ENCODE measurements around the gene ATP13A1.

The ATP13A1 gene

GRCh38 chr19:19626516-19627472, 36.7 kb downstream of the ATP13A1 start:
- Histone ChIP-seq H2AFZ (peak overlapping the region; percentile 94), H3K9ac (no peak overlapping the region), H3K4me2 (ENCODE audit: low read length) (peak overlapping the region; percentile 58), H3K4me1 (no peaks in the 10 kb centered on the region), H3K27me3 (ENCODE audit: control insufficient read depth, insufficient read depth, low read length) (no peaks in the 10 kb centered on the region), H3K27ac (no peak overlapping the region), H3K4me3 (ENCODE audit: low read depth, low read length) (no peak overlapping the region), H3K9me3 (ENCODE audit: control insufficient read depth, low read length) (no peaks in the 10 kb centered on the region), H3K79me2 (no peaks in the 10 kb centered on the region), H3K36me3 (ENCODE audit: control insufficient read depth, insufficient read depth, low read length) (no peaks in the 10 kb centered on the region)
- TF ChIP-seq CTCF (IDR thresholded peaks at IDR 0.05) = no peak

- no peaks in the 10 kb centered on the region for H3K36me3 ChIP-seq (ENCODE audit: control insufficient read depth, insufficient read depth, low read length)
- H3K79me2 ChIP-seq = no peaks in the 10 kb centered on the region
- H3K27ac ChIP-seq = no peak overlapping the region
- no peaks in the 10 kb centered on the region for H3K9me3 ChIP-seq (ENCODE audit: control insufficient read depth, low read length)
- H3K4me3 ChIP-seq (ENCODE audit: low read depth, low read length) = no peak overlapping the region
- H3K27me3 ChIP-seq (ENCODE audit: control insufficient read depth, insufficient read depth, low read length) = no peaks in the 10 kb centered on the region
- no peak overlapping the region for H3K4me2 ChIP-seq (ENCODE audit: low read length)
- no peak overlapping the region for H3K9ac ChIP-seq
- H2AFZ ChIP-seq = no peak overlapping the region
- no peak for TF ChIP-seq CTCF (IDR thresholded peaks at IDR 0.05)
- H3K4me1 ChIP-seq = peaks cover 1% of the 10 kb centered on the region
Observed at GRCh38 chr19:19624032-19624570, 39.4 kb downstream of the ATP13A1 start.

GRCh38 chr19:19623383-19623782, 40.1 kb downstream of the ATP13A1 start:
- Histone ChIP-seq H3K36me3 (ENCODE audit: control insufficient read depth, insufficient read depth, low read length) (no peaks in the 10 kb centered on the region), H3K9ac (no peak overlapping the region), H3K79me2 (no peaks in the 10 kb centered on the region), H3K4me1 (peaks cover 3% of the 10 kb centered on the region), H3K4me3 (ENCODE audit: low read depth, low read length) (no peak overlapping the region), H2AFZ (no peak overlapping the region), H3K27me3 (ENCODE audit: control insufficient read depth, insufficient read depth, low read length) (no peaks in the 10 kb centered on the region), H3K9me3 (ENCODE audit: control insufficient read depth, low read length) (no peaks in the 10 kb centered on the region), H3K27ac (no peak overlapping the region), H3K4me2 (ENCODE audit: low read length) (no peak overlapping the region)
- TF ChIP-seq CTCF (IDR thresholded peaks at IDR 0.05) = no peak

GRCh38 chr19:19619849-19620210, 43.6 kb downstream of the ATP13A1 start:
- Histone ChIP-seq H3K9me3 (ENCODE audit: control insufficient read depth, low read length) (no peaks in the 10 kb centered on the region), H3K4me2 (ENCODE audit: low read length) (no peak overlapping the region), H3K27me3 (ENCODE audit: control insufficient read depth, insufficient read depth, low read length) (no peaks in the 10 kb centered on the region), H3K9ac (no peak overlapping the region), H2AFZ (no peak overlapping the region), H3K4me3 (ENCODE audit: low read depth, low read length) (no peak overlapping the region), H3K27ac (no peak overlapping the region), H3K36me3 (ENCODE audit: control insufficient read depth, insufficient read depth, low read length) (no peaks in the 10 kb centered on the region), H3K4me1 (peaks cover 3% of the 10 kb centered on the region), H3K79me2 (no peaks in the 10 kb centered on the region)
- no peak for TF ChIP-seq CTCF (IDR thresholded peaks at IDR 0.05)

All from parathyroid adenoma (tissue), 2 donors.